UCSD-AML1 (cell line): ENCODE results near the gene CTSK.
"Not testable (repeated sequence)": the region's sequence is repeated elsewhere in the genome, so short reads cannot be mapped to it uniquely, and the experiment has no call there.

Experiments used
- DNase-seq: peaks from one replicate; lab custom pipeline; 2025; ENCODE audit not compliant: unreplicated experiment; lab: John Stamatoyannopoulos, UW

The CTSK gene

DNA sequence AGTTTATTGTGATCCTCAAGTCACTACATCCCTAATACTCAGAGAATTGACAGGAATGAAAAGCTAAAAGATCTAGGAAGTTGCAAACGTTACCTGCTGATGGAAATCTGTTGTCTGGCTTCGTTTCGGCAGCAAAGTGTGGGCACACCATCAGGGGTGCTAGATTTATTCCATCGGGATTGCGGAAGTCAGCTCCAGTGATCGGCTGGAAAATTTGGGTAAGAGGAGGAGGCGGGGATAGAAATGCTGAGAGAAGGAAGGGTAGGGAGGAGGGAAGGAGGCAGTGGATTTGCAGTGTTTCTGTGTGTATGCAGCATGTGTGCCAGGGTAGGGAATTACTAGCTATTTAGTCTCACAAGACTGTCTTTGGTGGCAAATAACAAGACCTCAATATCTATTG is at the start of gene CTSK:
CTSK (minus strand) TSS at position 140 of the 400 bp plus-strand sequence. CDS start 1,455 bp downstream, outside the sequence.
- no peak for DNase-seq

DNA sequence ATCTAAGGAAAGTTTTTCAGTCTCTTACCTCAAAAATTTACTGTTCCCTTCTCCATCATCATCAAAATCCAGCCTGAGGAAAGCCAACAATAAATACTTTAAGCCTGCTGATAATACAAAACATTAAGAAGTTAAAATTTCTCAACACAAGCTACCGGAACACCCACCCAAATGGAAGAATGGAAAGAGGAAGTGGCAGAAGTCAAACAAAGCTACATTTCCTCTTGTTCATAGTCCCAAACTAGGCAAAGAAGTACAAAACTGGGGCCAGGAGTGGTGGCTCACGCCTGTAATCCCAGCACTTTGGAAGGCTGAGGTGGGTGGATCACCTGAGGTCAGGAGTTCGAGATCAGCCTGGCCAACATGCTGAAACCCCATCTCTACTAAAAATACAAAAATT is 44.7 kb upstream of the CTSK start:
- peak; percentile 24 for DNase-seq

DNA sequence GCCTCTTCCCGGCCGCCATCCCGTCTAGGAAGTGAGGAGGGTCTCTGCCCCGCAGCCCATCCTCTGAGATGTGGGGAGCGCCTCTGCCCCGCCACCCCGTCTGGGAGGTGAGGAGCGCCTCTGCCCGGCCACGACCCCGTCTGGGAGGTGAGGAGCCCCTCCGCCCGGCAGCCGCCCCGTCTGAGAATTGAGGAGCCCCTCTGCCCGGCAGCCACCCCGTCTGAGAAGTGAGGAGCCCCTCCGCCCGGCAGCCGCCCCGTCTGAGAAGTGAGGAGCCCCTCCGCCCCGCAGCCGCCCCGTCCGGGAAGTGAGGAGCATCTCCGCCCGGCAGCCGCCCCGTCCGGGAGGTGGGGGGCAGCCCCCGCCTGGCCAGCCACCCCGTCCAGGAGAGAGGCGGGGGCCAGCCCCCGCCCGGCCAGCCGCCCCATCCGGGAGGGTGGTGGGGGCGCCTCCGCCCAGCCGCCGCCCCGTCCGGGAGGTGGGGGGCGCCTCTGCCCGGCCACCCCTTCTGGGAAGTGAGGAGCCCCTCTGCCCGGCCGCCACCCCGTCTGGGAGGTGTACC is 42.8 kb upstream of the CTSK start:
- not testable (repeated sequence) for DNase-seq

DNA sequence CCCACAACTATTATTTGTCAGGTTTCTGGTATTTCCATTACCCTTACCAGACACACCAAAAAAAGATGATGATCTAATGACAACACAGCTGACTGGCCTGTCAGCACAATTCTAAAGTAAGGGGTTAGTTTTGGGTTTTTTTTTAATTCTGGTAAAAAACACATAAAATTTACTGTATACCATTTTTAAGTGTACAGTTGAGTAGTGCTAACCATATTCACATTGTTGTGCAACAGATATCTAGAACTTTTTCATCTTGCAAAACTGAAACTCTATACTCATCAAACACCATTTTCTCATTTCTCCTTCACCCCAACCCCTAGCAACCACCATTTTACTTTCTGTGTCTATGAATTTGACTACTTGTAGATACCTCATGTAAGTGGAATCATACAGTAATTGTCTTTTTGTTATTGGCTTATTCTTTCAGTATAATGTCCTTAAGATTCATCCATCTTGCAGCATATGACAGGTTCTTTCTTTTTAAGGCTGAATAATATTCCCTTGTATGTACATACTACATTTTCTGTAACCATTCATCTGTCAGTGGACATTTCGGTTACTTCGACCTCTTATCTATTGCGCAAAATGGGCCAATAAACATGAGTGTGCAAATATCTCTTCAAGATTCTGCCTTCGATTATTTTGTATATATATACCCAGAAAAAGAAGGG is 38.5 kb upstream of the CTSK start:
- DNase-seq = no peak

DNA sequence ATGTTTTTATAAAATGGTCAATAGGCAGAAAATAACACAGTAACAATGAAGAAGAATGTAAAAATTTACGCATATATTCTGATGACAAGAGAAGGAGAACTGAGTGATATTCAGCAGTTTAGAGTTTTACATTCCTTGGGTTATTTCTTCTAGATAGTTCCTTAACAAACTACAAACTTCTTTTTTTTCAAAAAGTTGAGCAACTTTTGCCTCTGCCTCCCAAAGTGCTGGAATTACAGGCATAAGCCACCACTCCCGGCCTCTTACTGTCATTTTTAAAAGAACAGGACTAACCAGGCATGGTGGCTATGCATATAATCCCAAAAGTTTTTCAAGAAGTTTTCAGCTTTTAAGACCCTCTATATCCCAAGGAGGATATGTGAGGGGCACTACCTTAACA is 35.4 kb upstream of the CTSK start:
- no peak for DNase-seq

DNA sequence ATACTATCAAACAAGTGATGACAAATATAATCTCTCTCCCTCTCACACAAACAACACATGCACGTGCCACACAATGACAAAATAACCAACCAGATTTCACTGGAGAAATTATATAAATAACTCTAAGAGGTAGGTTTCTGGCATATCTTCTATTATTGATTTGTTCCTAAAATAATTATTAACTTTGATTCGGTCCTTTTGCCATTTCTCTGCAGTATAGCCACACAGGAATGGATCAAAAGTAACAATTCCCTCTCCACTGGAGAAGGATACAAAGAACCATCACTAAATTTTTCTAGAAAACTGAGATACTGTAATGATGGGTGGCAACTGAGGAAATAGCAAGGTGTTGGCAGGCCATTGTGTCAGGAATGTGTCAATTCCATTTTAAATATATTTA is 34.9 kb upstream of the CTSK start:
- DNase-seq = no peak

DNA sequence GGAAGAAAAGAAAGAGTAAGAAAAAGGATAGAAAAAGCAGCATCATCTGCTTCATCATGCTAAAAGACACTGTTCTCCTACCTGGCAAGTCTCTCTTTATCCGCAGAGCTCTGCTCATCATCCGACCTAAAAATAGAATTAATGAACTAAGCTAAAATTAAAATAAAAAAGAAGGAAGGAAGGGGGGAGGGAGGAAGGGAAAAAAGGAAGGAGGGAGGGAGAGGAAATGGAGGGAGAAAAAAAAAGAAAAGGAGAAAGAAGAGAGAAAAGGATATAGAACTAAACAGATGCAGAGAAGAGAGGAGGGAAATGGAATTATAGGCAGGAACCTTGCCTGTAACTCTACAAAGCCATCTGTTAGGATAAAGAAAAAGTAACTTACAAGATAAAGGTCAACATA is 34.3 kb upstream of the CTSK start:
- no peak for DNase-seq

DNA sequence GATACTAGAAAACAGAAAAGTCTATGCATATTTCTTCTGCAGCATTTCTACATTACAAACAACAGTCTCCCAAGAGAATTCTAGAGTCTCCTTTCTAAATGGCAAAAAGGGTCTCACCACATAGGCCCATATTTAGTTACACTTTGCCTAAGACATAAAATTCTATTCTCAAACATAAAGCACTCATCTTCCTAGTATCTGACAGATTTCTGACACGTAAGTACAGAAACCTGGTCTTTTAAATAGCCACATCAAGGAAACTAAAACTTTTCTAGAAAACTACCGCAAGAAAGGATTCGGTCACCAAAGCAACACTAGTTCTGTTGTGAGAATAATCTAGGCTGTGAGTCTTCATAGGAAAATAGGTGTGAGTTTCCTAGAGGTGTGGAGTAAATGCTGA is 33.6 kb upstream of the CTSK start:
- DNase-seq = no peak

DNA sequence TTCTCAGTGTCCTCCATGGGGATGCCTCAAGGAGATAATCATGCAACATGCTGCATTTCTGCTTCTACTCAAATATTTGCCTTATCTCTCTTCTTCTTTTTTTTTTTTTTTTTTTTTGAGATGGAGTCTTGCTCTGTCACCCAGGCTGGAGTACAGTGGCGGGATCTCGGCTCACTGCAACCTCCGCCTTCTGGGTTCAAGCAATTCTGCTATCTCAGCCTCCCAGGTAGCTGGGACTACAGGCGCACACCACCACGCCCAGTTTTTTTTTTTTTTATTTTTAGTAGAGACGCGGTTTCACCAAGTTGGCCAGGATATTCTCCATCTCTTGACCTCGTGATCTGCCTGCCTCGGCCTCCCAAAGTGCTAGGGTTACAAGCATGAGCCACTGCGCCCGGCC is 32.8 kb upstream of the CTSK start:
- not testable (repeated sequence) for DNase-seq

DNA sequence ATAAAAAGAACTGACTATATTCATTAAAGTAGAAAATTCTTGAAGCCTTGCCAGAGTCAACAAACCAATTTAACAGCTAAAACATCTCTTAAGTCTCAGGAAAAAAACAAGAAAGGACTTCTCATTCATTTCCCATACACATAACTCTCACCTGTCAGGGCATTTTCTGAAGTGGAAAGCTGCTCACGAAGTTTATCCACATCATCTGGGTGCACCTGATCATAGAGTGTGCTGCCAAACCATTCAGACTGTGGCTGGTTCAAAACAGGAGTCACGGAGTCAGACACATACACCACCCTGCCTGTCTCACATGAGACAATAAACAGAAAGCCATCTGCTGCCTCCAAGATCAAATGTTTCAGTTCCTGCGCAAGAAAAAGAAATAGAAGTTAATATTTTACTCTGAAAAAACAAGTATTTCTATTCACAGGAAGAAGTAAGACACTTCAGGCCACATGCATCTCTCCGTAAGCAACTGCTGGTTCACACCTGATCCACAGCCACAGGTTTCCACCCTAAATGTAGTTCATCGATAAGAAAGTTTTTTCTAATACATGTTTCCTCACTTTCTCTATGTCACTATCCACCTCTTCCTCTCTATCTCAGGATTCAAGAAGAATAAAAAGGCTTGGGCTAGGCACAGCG is 28.2 kb upstream of the CTSK start:
- no peak for DNase-seq

DNA sequence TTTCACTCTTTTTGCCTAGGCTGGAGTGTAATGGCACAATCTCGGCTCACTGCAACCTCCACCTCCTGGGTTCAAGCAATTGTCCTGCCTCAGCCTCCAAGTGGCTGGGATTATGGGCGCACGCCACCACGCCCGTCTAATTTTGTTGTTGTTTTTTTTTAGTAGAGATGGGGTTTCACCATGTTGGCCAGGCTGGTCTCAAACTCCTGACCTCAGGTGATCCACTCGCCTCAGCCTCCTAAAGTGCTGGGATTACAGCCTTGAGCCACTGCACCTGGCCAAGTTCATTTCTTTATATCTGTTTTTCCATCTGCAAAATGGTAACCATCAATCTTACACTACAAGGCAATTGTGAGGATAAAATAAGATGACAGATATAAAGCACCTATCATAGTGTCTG is 25.9 kb upstream of the CTSK start:
- DNase-seq = not testable (repeated sequence)

DNA sequence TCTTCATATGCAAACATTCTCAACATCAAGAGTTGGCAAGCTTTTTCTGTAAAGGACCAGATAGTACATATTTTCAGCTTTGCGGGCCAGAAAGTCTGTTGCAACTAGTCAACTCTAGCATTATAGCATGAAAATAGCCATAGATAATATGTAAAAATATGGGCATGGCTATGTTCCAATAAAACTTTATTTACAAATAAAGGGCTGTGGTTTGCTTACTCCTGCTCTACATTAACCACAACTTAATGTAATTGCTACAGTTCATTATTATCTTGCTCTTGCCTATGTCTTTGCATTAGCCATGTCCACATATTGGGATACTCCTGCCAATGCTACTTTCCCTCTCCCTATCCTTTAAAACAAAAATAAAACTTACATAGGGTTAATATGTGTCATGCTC is 24.5 kb upstream of the CTSK start:
- DNase-seq = no peak

DNA sequence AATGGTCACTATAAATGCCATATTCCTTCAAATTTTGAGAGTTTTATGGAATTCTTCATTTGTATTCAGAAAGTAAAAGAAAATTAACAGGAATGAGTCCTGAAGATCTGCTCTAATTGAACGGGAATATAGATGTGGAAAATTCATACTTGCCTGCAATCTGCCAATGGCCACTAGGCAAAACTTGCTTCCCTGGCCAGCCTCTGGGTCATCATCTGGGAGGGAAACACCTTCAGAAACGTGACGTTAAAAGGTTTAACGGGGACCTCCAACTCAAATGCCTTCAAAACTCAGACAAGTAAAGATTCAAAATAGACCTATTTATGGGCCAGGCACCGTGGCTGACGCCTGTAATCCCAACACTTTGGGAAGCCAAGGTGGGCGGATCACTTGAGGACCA is 21.7 kb upstream of the CTSK start:
- no peak for DNase-seq

DNA sequence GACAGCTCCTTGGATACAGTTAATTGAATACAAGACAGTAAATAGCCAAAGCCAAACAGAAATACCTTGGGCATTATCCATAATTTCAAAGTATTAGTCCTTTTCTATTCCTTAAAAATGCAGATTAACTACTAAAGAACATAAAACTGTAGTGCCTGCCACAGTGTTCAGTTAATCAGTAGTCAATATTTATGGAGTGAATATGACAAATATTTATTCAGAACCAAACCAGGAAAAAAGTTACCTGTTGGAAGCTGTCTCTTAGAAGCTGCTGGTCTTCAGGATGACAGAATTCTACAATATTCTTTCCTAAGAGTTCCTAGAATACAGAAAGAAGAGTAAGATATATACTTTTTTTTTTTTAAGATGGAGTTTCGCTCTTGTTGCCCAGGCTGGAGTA is 18.2 kb upstream of the CTSK start:
- DNase-seq = no peak

DNA sequence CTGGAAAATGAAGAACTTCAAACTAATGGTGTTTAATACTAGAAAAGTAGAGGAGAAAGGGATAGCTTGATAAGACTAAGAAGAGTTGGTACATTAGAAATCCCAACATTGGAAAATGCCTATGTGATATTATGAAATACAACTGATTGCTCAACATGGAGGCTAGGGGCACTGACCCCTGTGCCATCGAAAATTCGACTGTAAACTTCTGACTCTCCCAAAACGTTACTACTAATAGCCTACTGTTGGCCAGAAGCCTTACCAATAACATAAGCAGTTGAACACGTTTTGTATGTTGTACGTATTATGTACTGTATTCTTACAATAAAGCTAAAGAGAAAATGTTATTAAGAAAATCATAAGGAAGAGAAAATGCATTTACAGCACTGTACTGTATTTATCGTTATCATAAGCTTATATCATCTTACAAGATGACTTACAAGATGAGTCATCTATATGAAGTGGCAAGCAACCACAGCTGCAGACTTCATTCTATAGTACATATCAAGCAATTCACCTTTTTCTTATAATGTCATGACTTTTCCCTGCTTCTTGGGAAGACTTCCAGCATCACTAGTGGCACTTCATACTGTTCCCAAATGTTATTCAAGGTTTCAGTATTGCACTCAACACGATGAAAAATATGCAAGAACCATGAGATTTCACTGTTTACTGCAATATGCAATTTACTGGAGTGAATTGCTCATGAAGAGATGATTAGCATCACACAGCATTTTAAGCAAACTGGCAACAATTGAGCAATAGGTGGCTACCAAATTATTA is 12.9 kb upstream of the CTSK start:
- DNase-seq = no peak

DNA sequence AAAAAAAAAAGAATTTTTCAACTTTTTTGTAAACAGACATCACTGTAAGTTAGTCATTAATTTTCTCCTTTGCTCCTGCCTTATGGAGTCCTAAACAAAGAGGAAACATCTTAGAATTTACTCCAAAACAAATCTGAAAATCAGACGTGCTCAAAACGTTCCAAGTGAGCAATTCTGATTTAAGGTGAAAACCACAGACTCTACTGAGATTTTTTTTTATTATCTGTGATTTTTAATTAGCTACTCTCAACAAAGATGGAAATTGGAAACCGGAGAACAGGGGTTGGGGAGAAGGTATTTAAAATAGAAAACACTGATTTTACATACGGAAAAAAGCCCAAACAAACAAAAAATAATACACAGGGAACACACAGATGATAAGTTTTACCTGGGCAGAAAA is 7.8 kb upstream of the CTSK start:
- no peak for DNase-seq

DNA sequence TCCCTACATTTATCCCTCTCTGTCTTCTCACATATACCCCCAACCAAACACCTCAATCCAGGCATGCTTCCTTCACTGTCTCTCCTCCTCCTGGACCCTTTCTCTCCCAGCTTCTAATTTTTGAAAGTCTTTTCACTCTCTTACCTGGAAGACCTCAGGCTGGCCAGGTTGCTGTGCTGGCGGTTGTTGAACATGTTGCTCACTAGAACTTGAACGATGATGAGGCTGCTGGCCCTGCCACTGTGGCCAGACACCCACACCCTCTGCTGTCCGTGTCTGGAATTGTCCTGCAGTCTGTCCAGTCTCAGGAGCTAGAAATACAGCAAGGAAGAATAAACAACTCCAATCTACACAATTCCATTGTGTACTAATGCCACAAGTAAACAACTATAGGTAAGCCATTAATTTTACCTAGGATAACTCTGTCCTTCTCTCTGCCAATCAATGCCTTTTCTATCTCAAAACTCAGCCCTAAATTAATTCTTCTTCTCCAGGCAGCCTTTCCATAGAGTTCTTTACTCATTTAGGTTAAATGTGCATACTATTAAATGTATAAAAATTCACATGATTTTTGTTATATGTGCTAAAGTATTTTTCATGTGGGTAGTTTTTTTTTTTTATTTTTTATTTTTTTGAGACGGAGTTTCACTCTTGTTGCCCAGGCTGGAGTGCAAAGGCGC is 5.1 kb upstream of the CTSK start:
- peak; percentile 55 for DNase-seq

DNA sequence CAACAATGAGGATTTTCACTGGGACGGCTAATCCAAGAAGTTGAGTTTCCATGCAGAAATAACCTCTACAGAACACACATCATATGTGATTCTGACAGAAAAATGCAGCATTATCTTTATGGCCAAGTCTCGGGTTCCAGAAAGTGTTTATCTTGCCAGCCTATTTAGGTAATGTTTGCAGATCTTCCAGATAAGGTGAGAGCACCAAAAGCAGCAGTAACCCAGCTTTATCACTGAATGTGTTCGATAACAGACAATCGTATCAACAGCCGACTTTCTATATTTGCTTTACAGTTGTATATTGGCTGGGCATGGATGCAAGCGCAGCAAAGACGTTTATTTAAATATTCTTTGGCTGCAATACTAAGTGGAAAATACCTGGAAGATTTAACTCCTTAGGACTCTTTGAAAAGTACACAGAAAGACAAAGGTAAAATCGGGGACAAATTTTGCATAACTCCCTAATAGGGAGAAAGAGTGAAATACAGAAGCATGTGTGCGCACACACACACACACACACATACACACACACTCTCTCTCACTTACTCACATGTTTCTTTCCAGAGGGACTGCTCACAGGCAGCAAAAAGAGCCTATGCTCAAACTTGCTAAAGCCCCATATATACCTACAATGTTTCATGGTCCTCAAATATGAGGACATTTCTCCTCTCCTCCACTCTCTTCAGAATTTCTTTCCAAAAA is 3.0 kb upstream of the CTSK start:
- DNase-seq = no peak

DNA sequence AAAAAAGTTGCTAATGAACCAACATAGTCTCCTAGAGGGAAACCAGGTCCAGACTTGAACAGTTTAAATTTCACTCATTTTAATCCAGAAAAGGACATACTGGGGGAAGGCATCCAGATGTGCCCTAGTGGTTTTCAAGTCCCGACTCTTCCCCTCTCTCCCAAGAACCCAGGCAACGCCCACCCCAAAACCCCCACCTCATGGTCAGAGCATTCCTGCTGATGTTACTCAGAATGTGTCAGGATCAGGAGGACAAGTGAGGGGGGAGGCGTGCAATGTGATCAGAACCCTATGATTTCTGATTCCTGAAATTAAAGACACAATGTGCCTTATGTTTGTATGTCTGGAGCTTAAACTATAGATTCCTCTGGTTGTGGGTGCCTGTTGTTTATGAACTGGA is 1.6 kb upstream of the CTSK start:
- no peak for DNase-seq

DNA sequence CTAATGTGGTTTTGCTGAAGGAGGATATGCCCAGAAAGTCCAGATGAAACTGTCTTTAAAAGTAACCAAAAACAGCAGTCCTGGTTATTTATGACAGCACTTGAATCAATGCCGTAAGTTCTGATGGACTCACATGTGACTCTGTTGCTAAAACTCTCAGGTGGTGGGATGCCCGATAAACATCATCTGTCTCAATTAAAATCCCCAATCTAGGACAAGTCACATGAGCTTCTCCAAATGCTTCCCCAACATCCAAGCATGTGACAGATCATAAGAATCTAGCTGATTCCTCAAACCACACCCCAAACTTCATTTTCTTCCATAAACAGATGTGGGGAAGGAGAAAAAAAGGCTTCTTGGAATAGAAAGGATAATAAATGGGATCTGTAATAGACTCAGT is 786 bp upstream of the CTSK start:
- no peak for DNase-seq
